HG03025 (cell line): ENCODE measurements around the gene GPRIN3.
"Not testable (repeated sequence)": the region's sequence is repeated elsewhere in the genome, so short reads cannot be mapped to it uniquely, and the experiment has no call there.

Experiments used
- ATAC-seq: cut with Tn5 transposase; IDR thresholded peaks from one replicate; pipeline ENCODE4 v1.9.1; 2021; ENCODE audit warnings: mild to moderate bottlenecking, moderate library complexity; ENCODE audit not compliant: unreplicated experiment, low FRiP score

The GPRIN3 gene

GRCh38 chr4:89314291-89314690 is 6.7 kb upstream of the GPRIN3 start:
- no peak for ATAC-seq

GRCh38 chr4:89312066-89312465 is 4.5 kb upstream of the GPRIN3 start:
- ATAC-seq: no peak

- no peak for ATAC-seq
These were observed 3.8 kb upstream of the GPRIN3 start for GRCh38 chr4:89311433-89311832.

GRCh38 chr4:89309154-89309553 is 1.6 kb upstream of the GPRIN3 start:
- ATAC-seq: not testable (repeated sequence)

- no peak for ATAC-seq
These were observed 531 bp upstream of the GPRIN3 start for GRCh38 chr4:89308161-89308500.

- no peak for ATAC-seq
These were observed 488 bp downstream of the GPRIN3 start for GRCh38 chr4:89307178-89307445.

- no peak for ATAC-seq
These were observed 968 bp downstream of the GPRIN3 start for GRCh38 chr4:89306486-89307177.

GRCh38 chr4:89305712-89306437 is 1.7 kb downstream of the GPRIN3 start:
- no peak for ATAC-seq

GRCh38 chr4:89305028-89305427 is 2.6 kb downstream of the GPRIN3 start:
- ATAC-seq: no peak

GRCh38 chr4:89303814-89304388 is 3.7 kb downstream of the GPRIN3 start:
- no peak for ATAC-seq

- no peak for ATAC-seq
These were observed 4.4 kb downstream of the GPRIN3 start for GRCh38 chr4:89303177-89303576.

- ATAC-seq: no peak
These were observed 5.7 kb downstream of the GPRIN3 start for GRCh38 chr4:89301902-89302301.

GRCh38 chr4:89301003-89301402 is 6.6 kb downstream of the GPRIN3 start:
- no peak for ATAC-seq

GRCh38 chr4:89300499-89300898 is 7.1 kb downstream of the GPRIN3 start:
- ATAC-seq: no peak

- ATAC-seq: no peak
These were observed 7.5 kb downstream of the GPRIN3 start for GRCh38 chr4:89300060-89300459.

GRCh38 chr4:89299153-89299791 is 8.3 kb downstream of the GPRIN3 start:
- ATAC-seq: no peak

- no peak for ATAC-seq
These were observed 8.8 kb downstream of the GPRIN3 start for GRCh38 chr4:89298788-89299152.

GRCh38 chr4:89298155-89298554 is 9.4 kb downstream of the GPRIN3 start:
- ATAC-seq: no peak

GRCh38 chr4:89296896-89297295 is 10.7 kb downstream of the GPRIN3 start:
- ATAC-seq: no peak

- no peak for ATAC-seq
These were observed 11.2 kb downstream of the GPRIN3 start for GRCh38 chr4:89296399-89296798.

- no peak for ATAC-seq
These were observed 12.1 kb downstream of the GPRIN3 start for GRCh38 chr4:89295415-89295927.
